ENCODE data around the gene PRKN. TPM values are rescaled to one million over a fixed set of nuclear protein-coding genes. Genes with fewer than 3 reads are reported as not detected.

Gene PRKN
- total and polyA plus RNA-seq, 2 experiments from 2014 or later: 11.7 to 28.1 TPM

GRCh38 chr6:162636167-162636566, 91.4 kb downstream of the PRKN start:
- no peak for DNase-seq (ENCODE audit: low read depth in 1 of 2, low spot score in 1 of 2)
- Histone ChIP-seq H3K36me3 (no peaks in the 10 kb centered on the region), H3K4me3 (no peak overlapping the region), H3K27me3 (no peaks in the 10 kb centered on the region), H3K9me3 (ENCODE audit: low read depth) (no peaks in the 10 kb centered on the region), H3K27ac (no peak overlapping the region), H3K4me1 (ENCODE audit: low read depth) (peaks cover 3% of the 10 kb centered on the region)
- TF ChIP-seq CTCF (IDR thresholded peaks at IDR 0.05; ENCODE audit: low read depth, low read length): no peak

GRCh38 chr6:162631546-162631945, 96.0 kb downstream of the PRKN start:
- H3K36me3 ChIP-seq: no peaks in the 10 kb centered on the region
- no peak for TF ChIP-seq CTCF (IDR thresholded peaks at IDR 0.05; ENCODE audit: low read depth, low read length)
- H3K9me3 ChIP-seq (ENCODE audit: low read depth): no peaks in the 10 kb centered on the region
- no peak for DNase-seq (ENCODE audit: low read depth in 1 of 2, low spot score in 1 of 2)
- no peaks in the 10 kb centered on the region for H3K27me3 ChIP-seq
- H3K27ac ChIP-seq: no peak overlapping the region
- no peaks in the 10 kb centered on the region for H3K4me1 ChIP-seq (ENCODE audit: low read depth)
- no peak overlapping the region for H3K4me3 ChIP-seq

GRCh38 chr6:162630069-162630468, 97.5 kb downstream of the PRKN start:
- no peaks in the 10 kb centered on the region for H3K27me3 ChIP-seq
- H3K4me3 ChIP-seq: no peak overlapping the region
- no peaks in the 10 kb centered on the region for H3K4me1 ChIP-seq (ENCODE audit: low read depth)
- no peaks in the 10 kb centered on the region for H3K36me3 ChIP-seq
- H3K27ac ChIP-seq: no peak overlapping the region
- DNase-seq (ENCODE audit: low read depth in 1 of 2, low spot score in 1 of 2): no peak
- no peak for TF ChIP-seq CTCF (IDR thresholded peaks at IDR 0.05; ENCODE audit: low read depth, low read length)
- no peaks in the 10 kb centered on the region for H3K9me3 ChIP-seq (ENCODE audit: low read depth)

GRCh38 chr6:162627825-162628224, 99.7 kb downstream of the PRKN start:
- H3K27me3 ChIP-seq: no peaks in the 10 kb centered on the region

GRCh38 chr6:162627362-162627761, 100.2 kb downstream of the PRKN start:
- no peaks in the 10 kb centered on the region for H3K27me3 ChIP-seq
- no peaks in the 10 kb centered on the region for H3K36me3 ChIP-seq
- H3K4me3 ChIP-seq: no peak overlapping the region
- peaks cover 2% of the 10 kb centered on the region for H3K4me1 ChIP-seq (ENCODE audit: low read depth)
- no peak overlapping the region for H3K27ac ChIP-seq
- H3K9me3 ChIP-seq (ENCODE audit: low read depth): no peaks in the 10 kb centered on the region
- no peak for TF ChIP-seq CTCF (IDR thresholded peaks at IDR 0.05; ENCODE audit: low read depth, low read length)
- no peak for DNase-seq (ENCODE audit: low read depth in 1 of 2, low spot score in 1 of 2)

More at GRCh38 chr6:162627825-162628224, 99.7 kb downstream of the PRKN start:
- no peak overlapping the region for H3K4me3 ChIP-seq
- H3K27ac ChIP-seq: no peak overlapping the region
- no peaks in the 10 kb centered on the region for H3K4me1 ChIP-seq (ENCODE audit: low read depth)
- H3K36me3 ChIP-seq: no peaks in the 10 kb centered on the region
- no peak for TF ChIP-seq CTCF (IDR thresholded peaks at IDR 0.05; ENCODE audit: low read depth, low read length)
- no peaks in the 10 kb centered on the region for H3K9me3 ChIP-seq (ENCODE audit: low read depth)
- no peak for DNase-seq (ENCODE audit: low read depth in 1 of 2, low spot score in 1 of 2)

GRCh38 chr6:162626869-162627268, 100.7 kb downstream of the PRKN start:
- Histone ChIP-seq H3K36me3 (no peaks in the 10 kb centered on the region), H3K4me3 (no peak overlapping the region), H3K27me3 (no peaks in the 10 kb centered on the region), H3K9me3 (ENCODE audit: low read depth) (no peaks in the 10 kb centered on the region), H3K27ac (no peak overlapping the region), H3K4me1 (ENCODE audit: low read depth) (peaks cover 2% of the 10 kb centered on the region)
- DNase-seq (ENCODE audit: low read depth in 1 of 2, low spot score in 1 of 2): no peak
- no peak for TF ChIP-seq CTCF (IDR thresholded peaks at IDR 0.05; ENCODE audit: low read depth, low read length)
